Measurements from ENCODE around the gene GNAI1. TPM values are rescaled to one million over a fixed set of nuclear protein-coding genes. Genes with fewer than 3 reads are reported as not detected.

Gene GNAI1
- total and polyA plus RNA-seq, 11 donors = 4.6 to 26.1 (median 14.1) TPM

DNA sequence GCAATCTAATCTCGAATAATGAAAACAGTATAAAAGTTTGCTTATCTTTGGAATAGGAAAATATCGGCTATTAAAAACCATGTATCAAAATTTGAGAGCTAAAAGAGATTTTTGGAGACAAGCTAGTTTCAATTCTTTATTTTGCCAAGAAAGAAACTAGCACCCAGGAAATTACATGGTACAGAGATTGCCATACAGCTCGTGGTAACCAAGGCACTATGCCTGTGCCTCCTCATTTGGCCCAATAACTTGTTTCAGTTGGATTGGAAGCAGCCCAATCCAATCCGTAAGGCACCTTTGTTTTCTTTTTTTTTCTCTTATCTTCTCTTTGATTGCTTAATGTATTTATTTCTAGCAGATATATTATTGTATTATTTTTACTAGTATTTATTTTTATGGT lies 55.0 kb downstream of the GNAI1 start:
- no peaks in the 10 kb centered on the region for H3K27me3 ChIP-seq
- no peaks in the 10 kb centered on the region for H3K36me3 ChIP-seq
- no peak for DNase-seq
- peaks cover 0 to 24% (median 3%) of the 10 kb centered on the region in 12 donors for H3K4me1 ChIP-seq
- no peak for ATAC-seq
- TF ChIP-seq, protein P1, sequence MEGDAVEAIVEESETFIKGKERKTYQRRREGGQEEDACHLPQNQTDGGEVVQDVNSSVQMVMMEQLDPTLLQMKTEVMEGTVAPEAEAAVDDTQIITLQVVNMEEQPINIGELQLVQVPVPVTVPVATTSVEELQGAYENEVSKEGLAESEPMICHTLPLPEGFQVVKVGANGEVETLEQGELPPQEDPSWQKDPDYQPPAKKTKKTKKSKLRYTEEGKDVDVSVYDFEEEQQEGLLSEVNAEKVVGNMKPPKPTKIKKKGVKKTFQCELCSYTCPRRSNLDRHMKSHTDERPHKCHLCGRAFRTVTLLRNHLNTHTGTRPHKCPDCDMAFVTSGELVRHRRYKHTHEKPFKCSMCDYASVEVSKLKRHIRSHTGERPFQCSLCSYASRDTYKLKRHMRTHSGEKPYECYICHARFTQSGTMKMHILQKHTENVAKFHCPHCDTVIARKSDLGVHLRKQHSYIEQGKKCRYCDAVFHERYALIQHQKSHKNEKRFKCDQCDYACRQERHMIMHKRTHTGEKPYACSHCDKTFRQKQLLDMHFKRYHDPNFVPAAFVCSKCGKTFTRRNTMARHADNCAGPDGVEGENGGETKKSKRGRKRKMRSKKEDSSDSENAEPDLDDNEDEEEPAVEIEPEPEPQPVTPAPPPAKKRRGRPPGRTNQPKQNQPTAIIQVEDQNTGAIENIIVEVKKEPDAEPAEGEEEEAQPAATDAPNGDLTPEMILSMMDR (IDR thresholded peaks at IDR 0.05) = no peak
- H3K4me3 ChIP-seq = no peak overlapping the region
- no peaks in the 10 kb centered on the region for H3K9me3 ChIP-seq
- H3K27ac ChIP-seq = no peak overlapping the region
- WGBS, 4 donors = 59 to 80% (median 72%) methylated on average over 4 of the region's 4 CpGs
- intact Hi-C loops (cut with DNase I) = loop anchor here in 1 of 10 donors (5.0 kb wide), 1 partner anchor 42 kb away; no protein-coding TSS in a partner anchor

DNA sequence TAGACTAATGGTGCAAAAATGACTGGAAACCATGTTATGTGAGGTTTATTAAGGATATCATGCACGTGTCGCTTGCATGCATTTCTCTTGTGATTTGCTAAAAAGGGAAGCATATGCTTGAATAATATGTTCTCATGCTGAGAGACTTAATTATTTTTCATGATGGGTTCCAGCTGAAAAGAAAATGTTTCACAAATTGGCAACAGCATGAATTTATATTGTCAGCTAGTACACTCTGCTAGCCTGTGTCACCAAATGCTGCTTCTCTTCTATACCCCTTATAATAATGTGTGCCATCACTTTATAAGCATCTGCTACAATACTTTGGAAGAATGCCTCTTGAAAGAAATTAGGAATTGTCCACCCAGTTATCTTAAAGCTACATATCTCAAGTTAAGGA lies 63.0 kb downstream of the GNAI1 start:
- Histone ChIP-seq H3K4me1 (peaks cover 0 to 10% (median 0%) of the 10 kb centered on the region in 12 donors), H3K36me3 (peaks cover 0 to 23% (median 0%) of the 10 kb centered on the region in 9 donors), H3K27ac (no peak overlapping the region), H3K27me3 (no peaks in the 10 kb centered on the region), H3K9me3 (no peaks in the 10 kb centered on the region), H3K4me3 (no peak overlapping the region)
- TF ChIP-seq POLR2A (IDR thresholded peaks at IDR 0.05) = no peak
- TF ChIP-seq, protein P1 (IDR thresholded peaks at IDR 0.05) = no peak
- no peak for DNase-seq
- 59 to 71% (median 62%) methylated on average over 2 of the region's 2 CpGs for WGBS, 4 donors
- no peak for ATAC-seq
- intact Hi-C loops (cut with DNase I) = loop anchor here in 2 of 10 donors (2.0 to 5.0 kb wide), 2 partner anchors 60 to 79 kb away; no protein-coding TSS in a partner anchor

DNA sequence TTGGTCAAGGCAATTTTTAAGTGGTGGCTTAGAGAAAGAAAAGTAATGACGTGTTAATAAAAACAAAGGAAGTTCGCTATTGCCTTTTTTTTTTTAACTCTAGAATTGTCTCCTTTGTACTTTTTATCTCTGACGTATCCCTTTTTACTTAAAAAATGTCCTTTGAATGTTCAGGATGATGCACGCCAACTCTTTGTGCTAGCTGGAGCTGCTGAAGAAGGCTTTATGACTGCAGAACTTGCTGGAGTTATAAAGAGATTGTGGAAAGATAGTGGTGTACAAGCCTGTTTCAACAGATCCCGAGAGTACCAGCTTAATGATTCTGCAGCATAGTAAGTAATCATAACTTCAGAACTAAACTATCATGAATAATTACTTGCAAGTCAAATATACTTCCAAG lies 64.4 kb downstream of the GNAI1 start:
- peaks cover 0 to 36% (median 0%) of the 10 kb centered on the region in 9 donors for H3K36me3 ChIP-seq
- no peak overlapping the region for H3K4me3 ChIP-seq
- ATAC-seq (peak in 1 of 4 donors; percentile 77), DNase-seq (no peak)
- peaks cover 0 to 10% (median 0%) of the 10 kb centered on the region in 12 donors for H3K4me1 ChIP-seq
- intact Hi-C loops (cut with DNase I) = loop anchor here in 2 of 10 donors (2.0 to 5.0 kb wide), 2 partner anchors 62 to 78 kb away; no protein-coding TSS in a partner anchor
- no peaks in the 10 kb centered on the region for H3K9me3 ChIP-seq
- no peaks in the 10 kb centered on the region for H3K27me3 ChIP-seq
- WGBS, 4 donors = 70 to 79% (median 78%) methylated on average over 5 of the region's 5 CpGs
- TF ChIP-seq, protein P1 (IDR thresholded peaks at IDR 0.05) = no peak
- no peak for TF ChIP-seq POLR2A (IDR thresholded peaks at IDR 0.05)
- H3K27ac ChIP-seq = no peak overlapping the region

DNA sequence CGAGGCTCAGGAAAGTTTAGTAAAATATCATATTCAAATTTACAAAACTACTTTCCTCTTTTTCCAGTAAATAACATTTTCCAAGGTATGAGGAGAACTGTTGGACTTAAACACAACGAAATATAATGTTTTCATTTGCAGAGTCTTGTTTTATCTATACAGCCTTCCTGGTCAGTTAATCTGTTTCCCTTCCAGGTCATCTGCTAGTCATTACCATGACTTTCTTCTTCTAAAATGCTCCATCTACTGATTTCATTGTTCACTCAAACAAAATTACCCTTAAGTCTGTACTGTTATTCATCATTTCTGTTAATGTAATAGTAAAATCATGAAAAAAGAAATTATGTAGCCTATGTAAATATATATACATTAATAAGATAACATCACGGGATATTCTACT lies 69.8 kb downstream of the GNAI1 start:
- DNase-seq (no peak), ATAC-seq (no peak)
- intact Hi-C loops (cut with DNase I) = no loop called here
- H3K27ac ChIP-seq = no peak overlapping the region
- 44 to 62% (median 61%) methylated on average over 3 of the region's 3 CpGs for WGBS, 4 donors
- H3K9me3 ChIP-seq = no peaks in the 10 kb centered on the region
- TF ChIP-seq, protein P1 (IDR thresholded peaks at IDR 0.05) = no peak
- no peak for TF ChIP-seq POLR2A (IDR thresholded peaks at IDR 0.05)
- H3K27me3 ChIP-seq = no peaks in the 10 kb centered on the region
- no peaks in the 10 kb centered on the region for H3K4me1 ChIP-seq
- peaks cover 0 to 51% (median 0%) of the 10 kb centered on the region in 9 donors for H3K36me3 ChIP-seq
- no peak overlapping the region for H3K4me3 ChIP-seq
